ENCODE results near the gene CD24. TPM values are rescaled to one million over a fixed set of nuclear protein-coding genes. Genes with fewer than 3 reads are reported as not detected.
"Not testable (repeated sequence)": the region's sequence is repeated elsewhere in the genome, so short reads cannot be mapped to it uniquely, and the experiment has no call there.

Gene CD24
- 21.5 and 50.8 TPM in 2 replicates for total RNA-seq (2014; rRNA removed)
- 15.5 TPM for polyA plus RNA-seq (2012)

- no peak for DNase-seq (ENCODE audit: low read depth)
Measured at GRCh38 chr6:106974336-106974998, at the start of gene CD24. CD24 (minus strand) TSS chr6:106974729; CDS start chr6:106974646, 83 bp downstream.

GRCh38 chr6:107021446-107022185, 47.1 kb upstream of the CD24 start:
- no peak for DNase-seq (ENCODE audit: low read depth)

GRCh38 chr6:107020239-107020638, 45.7 kb upstream of the CD24 start:
- DNase-seq (ENCODE audit: low read depth): no peak

GRCh38 chr6:107019628-107020027, 45.1 kb upstream of the CD24 start:
- DNase-seq (ENCODE audit: low read depth): not testable (repeated sequence)

GRCh38 chr6:107019047-107019446, 44.5 kb upstream of the CD24 start:
- no peak for DNase-seq (ENCODE audit: low read depth)

- no peak for DNase-seq (ENCODE audit: low read depth)
Measured at GRCh38 chr6:107009499-107009898, 35.0 kb upstream of the CD24 start.

- DNase-seq (ENCODE audit: low read depth): peak; percentile 56
Measured at GRCh38 chr6:106997392-106998158, 23.0 kb upstream of the CD24 start.

GRCh38 chr6:106995640-106996039, 21.1 kb upstream of the CD24 start:
- DNase-seq (ENCODE audit: low read depth): no peak

- not testable (repeated sequence) for DNase-seq (ENCODE audit: low read depth)
Measured at GRCh38 chr6:106989737-106990136, 15.2 kb upstream of the CD24 start.

- DNase-seq (ENCODE audit: low read depth): no peak
Measured at GRCh38 chr6:106988664-106989063, 14.1 kb upstream of the CD24 start.

GRCh38 chr6:106981926-106982325, 7.4 kb upstream of the CD24 start:
- no peak for DNase-seq (ENCODE audit: low read depth)

- no peak for DNase-seq (ENCODE audit: low read depth)
Measured at GRCh38 chr6:106980926-106981325, 6.4 kb upstream of the CD24 start.

- DNase-seq (ENCODE audit: low read depth): peak; percentile 71
Measured at GRCh38 chr6:106979435-106979884, 4.9 kb upstream of the CD24 start.

GRCh38 chr6:106977246-106977645, 2.7 kb upstream of the CD24 start:
- no peak for DNase-seq (ENCODE audit: low read depth)

- no peak for DNase-seq (ENCODE audit: low read depth)
Measured at GRCh38 chr6:106976270-106976669, 1.7 kb upstream of the CD24 start.

- DNase-seq (ENCODE audit: low read depth): no peak
Measured at GRCh38 chr6:106975738-106976064, 1.2 kb upstream of the CD24 start.

- DNase-seq (ENCODE audit: low read depth): peak; percentile 27
Measured at GRCh38 chr6:106974999-106975737, 639 bp upstream of the CD24 start.

GRCh38 chr6:106973836-106974335, 643 bp downstream of the CD24 start:
- DNase-seq (ENCODE audit: low read depth): no peak

- DNase-seq (ENCODE audit: low read depth): no peak
Measured at GRCh38 chr6:106973018-106973835, 1.3 kb downstream of the CD24 start.

GRCh38 chr6:106972500-106972899, 2.0 kb downstream of the CD24 start:
- peak; percentile 5 for DNase-seq (ENCODE audit: low read depth)

GRCh38 chr6:106970769-106971168, 3.8 kb downstream of the CD24 start:
- DNase-seq (ENCODE audit: low read depth): not testable (repeated sequence)
